ENCODE data around the gene PCDHB4.

DNA sequence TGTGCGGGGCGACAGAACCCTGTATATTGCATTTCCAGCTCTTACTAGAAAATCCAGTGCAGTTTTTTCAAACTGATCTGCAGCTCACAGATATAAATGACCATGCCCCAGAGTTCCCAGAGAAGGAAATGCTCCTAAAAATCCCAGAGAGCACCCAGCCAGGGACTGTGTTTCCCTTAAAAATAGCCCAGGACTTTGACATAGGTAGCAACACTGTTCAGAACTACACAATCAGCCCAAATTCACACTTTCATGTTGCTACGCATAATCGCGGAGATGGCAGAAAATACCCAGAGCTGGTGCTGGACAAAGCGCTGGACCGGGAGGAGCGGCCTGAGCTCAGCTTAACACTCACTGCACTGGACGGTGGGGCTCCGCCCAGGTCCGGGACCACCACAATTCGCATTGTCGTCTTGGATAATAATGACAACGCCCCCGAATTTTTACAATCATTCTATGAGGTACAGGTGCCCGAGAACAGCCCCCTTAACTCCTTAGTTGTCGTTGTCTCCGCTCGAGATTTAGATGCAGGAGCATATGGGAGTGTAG lies 14.2 kb downstream of the PCDHB4 start:
- TF ChIP-seq, protein P1, sequence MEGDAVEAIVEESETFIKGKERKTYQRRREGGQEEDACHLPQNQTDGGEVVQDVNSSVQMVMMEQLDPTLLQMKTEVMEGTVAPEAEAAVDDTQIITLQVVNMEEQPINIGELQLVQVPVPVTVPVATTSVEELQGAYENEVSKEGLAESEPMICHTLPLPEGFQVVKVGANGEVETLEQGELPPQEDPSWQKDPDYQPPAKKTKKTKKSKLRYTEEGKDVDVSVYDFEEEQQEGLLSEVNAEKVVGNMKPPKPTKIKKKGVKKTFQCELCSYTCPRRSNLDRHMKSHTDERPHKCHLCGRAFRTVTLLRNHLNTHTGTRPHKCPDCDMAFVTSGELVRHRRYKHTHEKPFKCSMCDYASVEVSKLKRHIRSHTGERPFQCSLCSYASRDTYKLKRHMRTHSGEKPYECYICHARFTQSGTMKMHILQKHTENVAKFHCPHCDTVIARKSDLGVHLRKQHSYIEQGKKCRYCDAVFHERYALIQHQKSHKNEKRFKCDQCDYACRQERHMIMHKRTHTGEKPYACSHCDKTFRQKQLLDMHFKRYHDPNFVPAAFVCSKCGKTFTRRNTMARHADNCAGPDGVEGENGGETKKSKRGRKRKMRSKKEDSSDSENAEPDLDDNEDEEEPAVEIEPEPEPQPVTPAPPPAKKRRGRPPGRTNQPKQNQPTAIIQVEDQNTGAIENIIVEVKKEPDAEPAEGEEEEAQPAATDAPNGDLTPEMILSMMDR (IDR thresholded peaks at IDR 0.05), result no peak
- TF ChIP-seq POLR2AphosphoS5 (IDR thresholded peaks at IDR 0.05), result no peak

Data from esophagus muscularis mucosa (tissue), 3 donors.